K562 (cell line): ENCODE results near the gene MARCHF5. TPM values are rescaled to one million over a fixed set of nuclear protein-coding genes. Genes with fewer than 3 reads are reported as not detected.
A peak's percentile ranks its signal among the peaks of the same experiment; 100 is the strongest.

ENCODE experiments used
- ATAC-seq: fragments of 200-7000 bp; cut with Tn5 transposase; 3 replicates; pipeline ENCODE4 v1.9.1; 2020; ENCODE audit warnings: moderate library complexity
- BruUV-seq: library from RNA; stranded (reverse); fragments of 400-500 nt; replicated peaks from 2 replicates; lab custom pipeline; 2021; lab: Mats Ljungman, UMichigan
- CTCF ChIA-PET: fragments of 300-600 bp; formaldehyde crosslinking; extraction: SDS; loops from one replicate; lab custom pipeline; 2021; ENCODE audit warnings: low intra/inter-chr PET ratio; lab: Yijun Ruan, JAX
- POLR2A ChIA-PET: fragments of 300-600, 350-650 bp; sonication (Branson Sonifier 250); formaldehyde crosslinking; extraction: SDS; loops from one replicate; lab custom pipeline; 2021; ENCODE audit warnings: antibody characterized with exemption, inconsistent platforms; lab: Yijun Ruan, JAX
- DNase-seq, 4 experiments: peaks; one replicate each; pipeline versions ENCODE4 v3.0.0 to v3.0.0-alpha.2; 2011 to 2018; ENCODE audit warnings: low spot score in 3 of 4, mixed read lengths in 3 of 4; ENCODE audit errors: extremely low read depth in 1 of 4
- FAIRE-seq: peaks from 2 replicates; lab custom pipeline; 2011; peaks lifted over from hg19 to GRCh38; lab: Jason Lieb, UNC
- H2AFZ ChIP-seq: 2 replicates; pipeline ENCODE4 v1.6.0; 2011; ENCODE audit warnings: low read depth, low read length, control low read depth, inconsistent platforms
- H3K27ac ChIP-seq: fragments of 200-600 bp; 3 replicates; pipeline ENCODE4 v1.8.0; 2011; ENCODE audit warnings: low read depth, mild to moderate bottlenecking, control low read depth, inconsistent platforms, low read length, moderate library complexity, mixed read lengths; ENCODE audit errors: extremely low read depth
- H3K27me3 ChIP-seq, 2 experiments: fragments of 300-600 bp in 1 of 2; 2 replicates in 1 of 2; 3 replicates in 1 of 2; pipeline versions ENCODE4 v1.6.0 to v1.8.0; 2011; ENCODE audit warnings: inconsistent platforms in 2 of 2, low read length in 2 of 2, mild to moderate bottlenecking in 1 of 2, mixed read lengths in 1 of 2, moderate library complexity in 1 of 2; ENCODE audit not compliant: control insufficient read depth in 2 of 2, insufficient read depth in 2 of 2
- H3K36me3 ChIP-seq: fragments of 300-600 bp; 3 replicates; pipeline ENCODE4 v1.8.0; 2011; ENCODE audit warnings: mild to moderate bottlenecking, low read length, inconsistent platforms; ENCODE audit not compliant: control insufficient read depth, insufficient read depth
- H3K4me1 ChIP-seq, 2 experiments: fragments of 200-600 bp in 1 of 2; replicated peaks in 1 of 2; 2 replicates in 1 of 2; 3 replicates in 1 of 2; pipeline versions ENCODE4 v1.5.1 to v1.8.0; 2011; ENCODE audit warnings: inconsistent platforms in 2 of 2, low read length in 2 of 2, mild to moderate bottlenecking in 1 of 2, mixed read lengths in 1 of 2, moderate library complexity in 1 of 2; ENCODE audit not compliant: control insufficient read depth in 2 of 2, insufficient read depth in 2 of 2
- H3K4me2 ChIP-seq: 2 replicates; pipeline ENCODE4 v1.6.1; 2011; ENCODE audit warnings: low read length, control low read depth, inconsistent platforms, mixed read lengths; ENCODE audit not compliant: insufficient read depth
- H3K4me3 ChIP-seq: fragments of 200-600 bp; sonication (generic), shearing (Covaris generic); 2 replicates; pipeline ENCODE4 v1.5.1; 2016; ENCODE audit warnings: control low read depth, inconsistent platforms
- H3K79me2 ChIP-seq: fragments of 200-600 bp; 3 replicates; pipeline ENCODE4 v1.8.0; 2011; ENCODE audit warnings: low read length, inconsistent platforms; ENCODE audit not compliant: control insufficient read depth, insufficient read depth
- H3K9ac ChIP-seq, 2 experiments: 2 replicates each; pipeline versions ENCODE4 v1.6.0 to v1.6.1; 2011; ENCODE audit warnings: low read depth in 2 of 2, low read length in 2 of 2, control low read depth in 1 of 2, inconsistent platforms in 1 of 2, mild to moderate bottlenecking in 1 of 2, mixed read lengths in 1 of 2; ENCODE audit not compliant: insufficient read depth in 1 of 2
- H3K9me1 ChIP-seq: one replicate; pipeline ENCODE4 v1.6.0; 2011; ENCODE audit warnings: inconsistent platforms, mild to moderate bottlenecking, low read length, moderate library complexity; ENCODE audit not compliant: control insufficient read depth, insufficient read depth
- H3K9me3 ChIP-seq: replicated peaks from 2 replicates; pipeline ENCODE4 v1.5.1; 2011; ENCODE audit warnings: low read depth, low read length, inconsistent platforms; ENCODE audit not compliant: control insufficient read depth, insufficient read depth
- H4K20me1 ChIP-seq: replicated peaks from 2 replicates; pipeline ENCODE4 v1.6.1; 2011; ENCODE audit warnings: low read length, inconsistent platforms, mixed read lengths; ENCODE audit not compliant: control insufficient read depth, insufficient read depth
- ARID1B ChIP-seq: fragments of 450-650 bp; IDR thresholded peaks from 2 replicates; pipeline ENCODE4 v1.6.1; 2016; ENCODE audit warnings: antibody characterized with exemption, mild to moderate bottlenecking, inconsistent platforms
- ARNT ChIP-seq, 2 experiments: fragments of 450-650 bp; IDR thresholded peaks; 2 replicates each; pipeline ENCODE4 v1.6.1; 2016; ENCODE audit warnings: mild to moderate bottlenecking in 1 of 2
- C11orf30 ChIP-seq: fragments of 450-650 bp; IDR thresholded peaks from 2 replicates; pipeline ENCODE4 v1.6.1; 2016; ENCODE audit warnings: low read depth, mild to moderate bottlenecking
- ERF ChIP-seq: fragments of 450-650 bp; formaldehyde crosslinking; IDR thresholded peaks from 2 replicates; pipeline ENCODE4 v1.4.0; 2020; ENCODE audit warnings: mild to moderate bottlenecking, mixed read lengths
- HLTF ChIP-seq: fragments of 450-650 bp; IDR thresholded peaks from 2 replicates; pipeline ENCODE4 v1.6.1; 2016
- MAFF ChIP-seq: IDR thresholded peaks from 2 replicates; pipeline ENCODE4 v1.6.1; 2012; ENCODE audit warnings: low read length, improper control_type of control experiment
- MAFG ChIP-seq: fragments of 450-650 bp; conservative IDR thresholded peaks from 2 replicates; pipeline ENCODE4 v1.6.1; 2016; ENCODE audit warnings: missing genetic modification characterization, missing compliant biosample characterization
- MAFK ChIP-seq: IDR thresholded peaks from 2 replicates; pipeline ENCODE4 v1.6.1; 2011; ENCODE audit warnings: low read length, improper control_type of control experiment
- MIER1 ChIP-seq: fragments of 450-650 bp; IDR thresholded peaks from 2 replicates; pipeline ENCODE4 v1.6.1; 2016; ENCODE audit warnings: antibody characterized with exemption, mild to moderate bottlenecking, low read depth
- SMARCA4 ChIP-seq: fragments of 450-650 bp; IDR thresholded peaks from 2 replicates; pipeline ENCODE4 v1.6.1; 2016
- ZNF197 ChIP-seq: fragments of 200-800 bp; sonication (Bioruptor generic); IDR thresholded peaks from 2 replicates; pipeline ENCODE4 v1.6.1; 2016; ENCODE audit warnings: low read depth, missing genetic modification characterization, missing compliant biosample characterization
- ZNF316 ChIP-seq: fragments of 450-650 bp; IDR thresholded peaks from 2 replicates; pipeline ENCODE4 v1.6.1; 2016
- ZNF780A ChIP-seq: fragments of 250-450 bp; sonication (Bioruptor Pico); IDR thresholded peaks from 2 replicates; pipeline ENCODE4 v1.5.0; 2021; ENCODE audit warnings: mild to moderate bottlenecking
- WGBS: fragments of 100-300 bp; shearing (Covaris generic); methylation state at CpG from one replicate; pipeline ENCODE4 v1.1.6; 2016; ENCODE audit warnings: low coverage, mixed read lengths; ENCODE audit not compliant: insufficient coverage; ENCODE audit errors: missing lambda C conversion rate; 5-methylcytosine and 5-hydroxymethylcytosine counted together
- in situ Hi-C: fragments of 300-500 bp; cut with MboI; formaldehyde crosslinking; loops from 4 replicates; pipeline ENCODE4 v1.15.0; 2018; ENCODE audit warnings: inconsistent platforms, mixed read lengths
- intact Hi-C: fragments of 100-400 bp; cut with micrococcal nuclease; formaldehyde crosslinking; loops from 2 replicates; pipeline ENCODE4 v1.14.2; 2022
- polyA plus RNA-seq, 8 experiments: library from polyadenylated mRNA; depleted of rRNA in 4 of 8; stranded (reverse) in 5 of 8; unstranded in 3 of 8; fragments of >200 nt; fragmentation: Nextera tagmentation in 2 of 8; fragmentation: Illumina TruSeq in 1 of 8; extraction: Ambion mirVana in 2 of 8; extraction: Trizol in 1 of 8; gene quantifications; 2 replicates each; pipeline versions ENCODE4 v1.2.1 to v1.2.3, GENCODE V29; 2011 to 2014; ENCODE audit warnings: inconsistent platforms in 1 of 8, missing spikeins in 1 of 8
- total RNA-seq, 7 experiments: library from RNA; depleted of rRNA in 6 of 7; stranded (reverse); fragments of >200 nt in 6 of 7; fragmentation: Illumina TruSeq in 2 of 7; extraction: Trizol in 2 of 7; gene quantifications; 2 replicates each; pipeline versions ENCODE4 v1.2.1 to v1.2.3, GENCODE V29; 2011 to 2021; ENCODE audit warnings: low replicate concordance in 1 of 7

Gene MARCHF5
- total and polyA plus RNA-seq, 9 of the 15 experiments (the other 6 are each of a cell fraction or from before 2014, with no cell fraction given), result 3.4 to 27.2 (median 11.5) TPM

DNA sequence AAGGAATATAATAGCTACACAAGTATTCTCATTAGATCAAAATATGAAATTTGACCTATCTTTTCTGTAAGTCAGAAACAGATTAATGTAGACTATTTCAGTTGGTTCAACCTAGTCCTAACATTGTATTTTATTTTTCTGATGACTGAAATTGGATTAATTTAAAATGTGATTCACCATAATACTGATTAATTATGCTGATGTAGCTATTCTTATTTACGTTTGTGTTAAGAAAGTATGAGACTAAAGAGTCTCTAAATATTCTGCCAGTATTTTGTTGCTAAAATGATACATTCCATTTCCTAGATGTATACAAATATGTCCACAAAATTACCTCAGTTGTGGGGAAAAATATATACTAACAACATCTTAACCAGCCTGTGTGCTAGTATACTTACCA, 18.3 kb downstream of the MARCHF5 start:
- H3K4me1 ChIP-seq, result no peaks in the 10 kb centered on the region
- POLR2A ChIA-PET, result interaction anchor here (0.8 to 0.9 kb wide), 2 partner anchors 10 to 11 kb away, joined by 3 read pairs; no protein-coding TSS in a partner anchor
- no peak for FAIRE-seq
- CTCF ChIA-PET, result no interaction called here
- peaks cover 38% of the 10 kb centered on the region for H3K79me2 ChIP-seq
- peaks cover 18% of the 10 kb centered on the region; the same call in 2 of the 3 replicates for H3K36me3 ChIP-seq
- H3K4me3 ChIP-seq, result no peak overlapping the region
- no peaks in the 10 kb centered on the region for H4K20me1 ChIP-seq
- no peaks in the 10 kb centered on the region for H3K27me3 ChIP-seq
- intact Hi-C loops (no loop called here), in situ Hi-C loops (no loop called here)
- no peak overlapping the region for H3K27ac ChIP-seq
- no peak for ATAC-seq
- H2AFZ ChIP-seq, result no peak overlapping the region
- H3K9me1 ChIP-seq, result no peaks in the 10 kb centered on the region
- WGBS, result 93% methylated on average over 1 of the region's 1 CpG
- TF ChIP-seq MAFF (peak; percentile 81), ARNT (IDR thresholded peaks at IDR 0.05) (no peak), ZNF316 (peak; percentile 94), MAFK (peak; percentile 78), MAFG (tag) (peak; percentile 77), C11orf30 (peak; percentile 83), ZNF197 (CRISPR knock-in tag) (no peak)
- TF ChIP-seq, all 486 proteins: peak for 5
- BruUV-seq, result no TSS peak
- Histone ChIP-seq H3K9me3 (no peaks in the 10 kb centered on the region), H3K4me2 (no peak overlapping the region), H3K9ac (no peak overlapping the region)
- DNase-seq, result no peak

DNA sequence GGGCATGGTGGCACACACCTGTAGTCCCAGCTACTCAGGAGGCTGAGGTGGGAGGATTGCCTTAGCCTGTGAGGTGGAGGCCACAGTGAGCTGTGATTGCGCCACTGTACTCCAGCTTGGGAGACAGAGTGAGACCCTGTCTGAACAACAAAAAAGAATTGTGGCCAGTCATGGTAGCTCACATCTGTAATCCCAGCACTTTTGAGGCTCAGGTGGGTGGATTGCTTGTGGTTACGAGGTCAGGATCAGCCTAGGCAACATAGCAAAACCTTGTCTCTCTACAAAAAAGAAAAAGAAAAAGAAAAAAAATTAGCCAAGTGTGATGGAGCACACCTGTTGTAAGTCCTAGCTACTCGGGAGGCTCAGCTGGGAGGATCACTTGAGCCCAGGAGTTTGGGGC, 22.8 kb downstream of the MARCHF5 start:
- BruUV-seq, result no TSS peak
- H3K36me3 ChIP-seq, result peaks cover 18% of the 10 kb centered on the region; the same call in 2 of the 3 replicates
- CTCF ChIA-PET, result no interaction called here
- H3K79me2 ChIP-seq, result peaks cover 14% of the 10 kb centered on the region; the same call in 1 of the 3 replicates
- no peak overlapping the region for H3K27ac ChIP-seq
- no peak for DNase-seq
- 90% methylated on average over 2 of the region's 3 CpGs for WGBS
- H3K9ac ChIP-seq, result no peak overlapping the region
- no peaks in the 10 kb centered on the region for H3K27me3 ChIP-seq
- intact Hi-C loops, result no loop called here
- no peaks in the 10 kb centered on the region for H3K9me3 ChIP-seq
- no peak for FAIRE-seq
- no peak for TF ChIP-seq MIER1
- TF ChIP-seq SMARCA4, result no peak
- TF ChIP-seq ARID1B, result no peak
- TF ChIP-seq HLTF, result no peak
- TF ChIP-seq ZNF780A (CRISPR knock-in tag), result no peak
- TF ChIP-seq ERF (CRISPR knock-in tag), result no peak
- TF ChIP-seq, all 486 proteins: peak for 0
- Histone ChIP-seq H3K9me1 (no peaks in the 10 kb centered on the region), H3K4me1 (no peaks in the 10 kb centered on the region), H3K4me3 (no peak overlapping the region), H4K20me1 (no peaks in the 10 kb centered on the region), H3K4me2 (no peak overlapping the region), H2AFZ (no peak overlapping the region)
- ATAC-seq, result no peak
- POLR2A ChIA-PET, result interaction anchor here (0.6 to 0.7 kb wide), 3 partner anchors 11 to 83 kb away, joined by 3 to 4 read pairs (median 3); no protein-coding TSS in a partner anchor
- in situ Hi-C loops, result no loop called here
